GM21381 (cell line): ENCODE measurements around the gene REC114.
"Not testable (repeated sequence)": the region's sequence is repeated elsewhere in the genome, so short reads cannot be mapped to it uniquely, and the experiment has no call there.

ENCODE experiments used
- ATAC-seq: cut with Tn5 transposase; IDR thresholded peaks from one replicate; pipeline ENCODE4 v1.9.1; 2021; ENCODE audit warnings: mild to moderate bottlenecking, moderate library complexity; ENCODE audit not compliant: unreplicated experiment

The REC114 gene

DNA sequence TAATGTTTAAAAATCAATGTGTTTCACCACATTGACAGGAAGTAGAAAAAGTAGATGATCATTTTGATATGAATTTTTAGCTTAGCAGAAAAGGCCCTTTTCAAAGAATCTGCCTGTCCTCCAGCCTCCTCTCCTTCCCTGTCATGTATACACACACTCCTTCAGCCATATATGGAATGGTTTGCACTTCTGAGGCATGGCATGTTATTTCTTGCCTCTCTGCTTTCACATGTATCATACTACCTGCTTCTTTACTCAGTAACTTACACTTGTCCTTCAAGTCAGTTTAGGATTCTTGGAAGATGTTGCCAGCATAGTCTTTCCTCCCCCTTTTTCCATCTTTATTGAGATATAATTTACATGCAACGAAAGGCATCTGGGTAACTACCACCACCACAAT, 79.0 kb downstream of the REC114 start:
- no peak for ATAC-seq

DNA sequence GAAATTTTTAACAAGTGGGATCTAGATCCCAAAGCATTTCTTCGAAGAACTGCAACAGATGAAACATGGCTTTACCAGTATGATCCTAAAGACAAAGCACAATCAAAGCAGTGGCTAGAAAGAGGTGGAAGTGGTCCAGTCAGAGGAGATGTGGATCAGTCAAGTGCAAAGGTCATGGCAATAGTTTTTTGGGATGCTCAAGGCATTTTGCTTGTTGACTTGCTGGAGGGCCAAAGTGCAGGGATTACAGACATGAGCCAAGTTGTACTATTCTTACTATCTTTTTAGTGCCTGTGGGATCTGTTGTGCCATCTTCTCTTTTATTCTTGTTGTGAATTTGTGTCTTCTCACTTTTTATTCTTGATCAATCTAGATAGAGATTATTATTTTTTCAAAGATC, 82.0 kb downstream of the REC114 start:
- ATAC-seq = no peak

DNA sequence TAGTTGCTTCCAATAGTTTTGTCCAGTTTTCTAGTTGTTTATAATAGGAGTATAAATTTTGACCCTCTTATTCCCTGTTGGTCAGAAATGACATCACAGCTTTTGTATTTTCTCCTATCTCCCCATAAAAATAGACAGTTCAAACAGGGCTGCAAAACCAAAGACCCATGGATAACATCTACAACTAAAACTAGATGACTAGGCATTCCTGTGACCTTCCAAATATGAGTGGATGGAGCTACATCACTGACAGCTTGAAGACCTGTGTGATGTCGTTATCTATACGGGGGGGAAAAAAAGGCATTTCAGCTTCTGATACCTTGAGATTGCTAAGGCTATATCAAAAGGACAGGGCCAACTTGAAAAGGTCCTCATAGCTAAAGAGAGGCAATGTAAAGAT, 84.6 kb downstream of the REC114 start:
- no peak for ATAC-seq

DNA sequence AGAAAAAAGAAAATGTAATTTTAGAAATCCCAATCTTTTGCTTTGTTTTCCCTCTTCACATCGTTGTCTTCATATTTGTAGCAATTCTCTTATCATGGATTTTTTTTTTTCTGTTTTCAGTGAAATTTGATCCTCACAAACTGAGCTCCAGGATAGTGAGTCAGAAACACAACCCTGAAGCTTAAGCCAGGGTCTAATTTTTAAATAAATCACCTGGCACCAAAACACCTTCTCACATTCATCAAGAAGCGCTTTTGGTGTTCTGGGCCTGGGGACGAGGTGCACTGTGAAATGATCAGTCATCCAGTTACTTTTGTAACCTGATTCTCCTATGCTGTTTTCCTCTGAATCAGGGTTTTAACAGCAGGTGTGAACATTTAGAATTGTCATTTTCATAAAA, 87.7 kb downstream of the REC114 start:
- ATAC-seq = no peak

DNA sequence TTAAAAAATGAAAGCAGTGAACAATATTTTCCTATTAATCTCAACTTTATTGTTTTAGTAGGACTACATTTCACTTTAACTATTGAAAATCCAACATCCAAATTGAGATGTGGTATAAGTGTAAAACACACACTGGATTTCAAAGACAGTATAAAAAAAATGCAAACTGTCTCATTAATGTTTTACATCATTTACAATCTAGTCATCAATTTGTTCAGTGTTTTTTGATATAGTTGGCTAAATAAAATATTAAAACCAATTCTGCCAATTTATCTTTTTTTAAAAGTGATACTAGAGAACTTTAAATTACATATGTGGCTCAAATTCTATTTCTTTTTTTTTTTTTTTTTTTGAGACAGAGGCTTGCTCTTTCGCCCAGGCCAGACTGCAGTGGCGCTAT, 95.2 kb downstream of the REC114 start:
- ATAC-seq = no peak

DNA sequence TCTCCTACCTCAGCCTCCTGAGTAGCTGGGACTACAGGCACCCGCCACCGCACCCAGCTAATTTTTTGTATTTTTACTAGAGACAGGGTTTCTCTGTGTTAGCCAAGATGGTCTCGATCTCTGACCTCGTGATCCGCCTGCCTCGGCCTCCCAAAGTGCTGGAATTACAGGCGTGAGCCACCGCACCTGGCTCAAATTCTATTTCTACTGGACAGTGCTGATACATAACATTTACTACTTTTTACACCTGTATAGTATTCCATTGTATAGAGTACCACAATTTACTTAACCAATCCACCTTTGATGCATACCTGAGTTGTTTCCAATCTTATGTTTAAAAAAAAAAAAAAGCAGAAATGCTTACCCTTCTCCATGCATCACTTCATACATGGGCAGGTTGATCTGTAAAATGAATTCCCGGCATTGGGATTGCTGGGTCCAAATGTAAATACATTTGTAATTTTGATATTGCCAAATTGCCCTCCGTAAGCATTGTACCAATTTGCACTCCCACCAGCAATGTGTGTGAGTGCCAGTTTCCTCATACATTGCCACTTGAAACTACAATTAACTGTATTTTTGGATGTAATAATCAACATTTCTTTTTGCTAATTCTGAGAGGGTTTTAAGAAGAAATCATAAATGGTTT, 95.7 kb downstream of the REC114 start:
- no peak for ATAC-seq

DNA sequence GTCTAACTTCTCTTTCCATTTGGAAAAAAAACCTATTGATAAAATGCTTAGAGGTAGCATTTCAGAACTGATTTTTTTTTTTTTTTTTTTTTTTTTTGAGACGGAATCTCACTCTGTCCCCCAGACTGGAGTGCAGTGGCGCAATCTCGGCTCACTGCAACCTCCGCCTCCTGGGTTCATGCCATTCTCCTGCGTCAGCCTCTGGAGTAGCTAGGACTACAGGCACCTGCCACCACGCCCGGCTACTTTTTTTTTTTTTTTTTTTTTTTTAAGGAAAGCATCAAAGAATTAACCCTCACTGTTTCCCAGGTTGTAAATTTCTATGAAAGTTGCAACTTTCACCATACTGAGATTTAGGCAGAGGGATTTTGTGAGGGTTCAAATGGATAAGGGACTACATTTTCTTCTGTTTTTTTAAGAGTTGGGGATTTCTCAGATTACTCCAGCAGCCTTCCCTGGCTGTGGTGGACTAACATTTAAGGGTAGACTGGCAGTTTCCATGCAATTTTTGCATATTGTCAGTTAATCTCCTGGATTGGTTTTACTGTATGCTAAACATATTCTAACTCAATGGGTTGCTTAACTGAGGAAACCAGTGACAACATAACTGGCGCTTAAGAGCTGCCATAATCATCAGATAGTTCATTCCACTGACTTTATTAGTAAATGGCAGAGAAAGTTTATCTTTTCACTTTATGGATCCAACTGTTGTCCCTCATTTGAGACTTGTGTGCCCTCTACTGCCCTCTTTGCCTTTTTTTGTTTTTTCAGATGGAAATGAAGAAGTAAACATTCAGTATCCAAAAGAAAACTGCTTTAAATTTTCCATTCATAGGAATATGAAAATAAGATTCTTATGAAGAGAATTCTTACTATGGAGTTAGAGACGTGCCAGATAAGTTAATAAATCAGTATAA, 96.5 kb downstream of the REC114 start:
- ATAC-seq = no peak

DNA sequence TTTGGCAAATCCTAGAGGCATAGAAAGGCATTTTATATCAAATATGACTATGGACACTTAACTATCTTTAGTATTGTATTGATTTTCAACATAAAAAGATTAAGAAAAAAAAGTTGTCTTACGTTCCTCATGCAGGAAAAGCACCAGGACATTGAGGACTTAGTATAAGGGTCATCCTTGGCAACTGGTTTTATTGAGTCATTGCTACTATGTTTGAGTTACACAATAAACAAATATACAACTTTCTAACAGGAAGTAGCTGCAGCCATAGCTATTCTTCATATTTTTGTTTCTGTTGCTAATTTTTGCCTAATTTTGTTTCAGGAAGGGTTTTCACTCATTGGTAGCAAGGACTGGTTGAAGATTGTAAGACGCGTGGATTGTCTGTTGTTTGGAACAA, 97.2 kb downstream of the REC114 start:
- ATAC-seq = no peak

DNA sequence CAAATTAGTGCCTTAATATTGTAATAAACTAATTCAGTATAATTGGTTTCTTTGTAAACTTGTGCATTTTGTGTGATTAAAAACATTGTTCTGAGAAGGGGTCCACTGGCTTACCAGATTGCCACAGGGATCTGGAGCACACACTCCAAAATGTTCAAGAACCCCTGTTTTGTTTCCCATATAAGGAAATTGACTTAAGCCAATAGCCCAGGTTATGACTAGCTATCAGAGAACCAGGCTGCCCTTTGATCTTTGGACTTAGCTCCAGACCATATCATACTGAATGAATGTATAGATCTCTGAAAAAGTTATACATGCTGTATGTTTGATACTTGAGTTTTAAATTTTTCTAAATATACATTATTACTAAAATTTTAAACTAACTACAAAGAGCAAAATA, 98.5 kb downstream of the REC114 start:
- no peak for ATAC-seq

DNA sequence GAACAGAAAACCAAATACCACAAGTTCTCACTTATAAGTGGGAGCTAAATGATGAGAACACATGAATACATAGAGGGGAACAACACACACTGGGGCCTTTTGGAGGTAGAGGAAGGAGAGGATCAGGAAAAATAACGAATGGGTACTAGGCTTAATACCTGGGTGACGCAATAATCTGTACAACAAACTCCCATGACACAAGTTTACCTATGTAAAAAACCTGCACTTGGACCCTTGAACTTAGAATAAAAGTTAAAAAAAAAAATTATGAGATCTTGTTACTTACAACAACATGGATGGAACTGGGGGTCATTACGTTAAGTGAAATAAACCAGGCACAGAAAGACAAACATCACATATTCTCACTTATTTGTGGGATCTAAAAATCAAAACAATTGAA, 106.0 kb downstream of the REC114 start:
- not testable (repeated sequence) for ATAC-seq

DNA sequence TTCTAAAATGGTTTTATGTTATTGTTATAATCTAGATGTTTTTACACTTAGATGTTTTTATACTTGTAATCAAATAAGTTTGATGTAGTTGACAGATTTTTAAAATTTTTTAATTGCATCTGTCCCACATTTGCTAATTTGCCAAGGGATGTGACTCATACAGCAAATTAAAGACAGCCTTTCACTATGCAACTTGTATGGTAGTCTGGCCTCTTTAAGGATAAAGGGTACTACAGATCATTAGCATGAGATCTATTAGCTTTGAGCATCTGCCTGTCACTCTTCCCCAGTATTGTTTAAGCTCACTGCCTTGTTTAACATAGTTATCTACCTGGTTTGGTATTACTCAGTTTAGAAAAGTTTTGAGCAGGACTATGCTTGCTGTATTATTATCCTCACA, 107.2 kb downstream of the REC114 start:
- no peak for ATAC-seq

DNA sequence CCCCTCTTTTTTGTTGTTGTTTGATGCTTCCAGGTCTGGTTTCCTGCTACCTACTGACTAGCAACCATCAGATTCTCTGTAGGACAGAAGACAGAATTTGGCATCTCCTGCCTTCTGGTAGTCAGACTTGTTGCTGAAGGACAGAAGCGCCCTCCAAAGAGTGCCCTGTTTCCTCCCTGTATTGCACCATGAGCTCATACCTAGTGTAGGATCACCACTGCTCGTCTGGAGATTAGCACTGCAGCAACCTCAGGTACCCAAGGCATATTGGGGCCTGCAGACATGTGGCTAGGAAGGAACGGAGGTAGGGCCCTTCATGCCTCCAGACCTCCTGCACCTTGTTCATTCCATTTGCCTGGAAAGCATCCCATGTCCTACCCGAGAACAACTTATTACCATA, 112.1 kb downstream of the REC114 start:
- no peak for ATAC-seq

DNA sequence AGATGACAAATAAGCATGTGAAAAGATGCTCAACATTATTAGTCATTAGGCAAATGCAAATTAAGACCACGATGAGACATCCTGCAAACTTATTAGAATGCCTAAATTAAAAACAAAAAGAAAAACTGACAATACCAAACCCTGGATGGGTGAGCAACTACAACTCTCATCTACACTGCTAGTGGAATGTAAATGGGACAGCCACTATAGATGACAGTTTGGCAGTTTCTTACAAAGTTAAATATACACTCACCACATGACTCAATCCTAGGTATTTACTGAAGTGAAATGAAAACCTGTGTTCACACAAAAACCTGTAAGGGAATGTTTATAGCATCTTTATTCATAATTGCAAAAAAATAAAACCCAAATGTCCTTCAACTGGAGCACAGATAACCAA, 115.6 kb downstream of the REC114 start:
- ATAC-seq = no peak

DNA sequence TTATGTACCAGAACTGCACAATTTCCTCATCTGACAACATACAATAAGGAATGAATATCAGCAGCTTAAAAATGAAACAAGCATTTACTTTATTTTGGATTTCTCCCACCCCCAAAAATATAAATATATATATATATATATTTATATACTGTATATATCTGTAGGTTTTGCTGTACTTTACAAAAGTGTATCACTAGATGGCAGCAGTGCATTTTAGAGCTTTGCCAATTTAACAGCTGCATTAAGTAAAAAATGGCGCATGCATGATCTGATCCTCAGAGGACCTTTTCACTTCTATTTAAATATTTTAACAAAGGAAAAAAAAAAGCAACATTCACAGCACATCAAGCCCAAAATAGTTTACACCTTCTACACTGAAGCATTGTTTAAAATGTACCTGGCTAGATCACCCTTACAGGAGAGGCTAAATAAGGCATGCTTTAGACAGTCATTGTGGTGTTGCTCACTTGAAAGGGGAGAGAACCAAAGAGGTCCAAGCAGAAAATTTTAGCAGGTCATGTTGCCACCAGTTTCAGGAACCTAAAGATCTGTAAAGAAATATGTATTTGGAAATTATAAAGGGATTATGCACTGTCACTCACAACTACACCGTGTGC, 117.6 kb downstream of the REC114 start:
- no peak for ATAC-seq

DNA sequence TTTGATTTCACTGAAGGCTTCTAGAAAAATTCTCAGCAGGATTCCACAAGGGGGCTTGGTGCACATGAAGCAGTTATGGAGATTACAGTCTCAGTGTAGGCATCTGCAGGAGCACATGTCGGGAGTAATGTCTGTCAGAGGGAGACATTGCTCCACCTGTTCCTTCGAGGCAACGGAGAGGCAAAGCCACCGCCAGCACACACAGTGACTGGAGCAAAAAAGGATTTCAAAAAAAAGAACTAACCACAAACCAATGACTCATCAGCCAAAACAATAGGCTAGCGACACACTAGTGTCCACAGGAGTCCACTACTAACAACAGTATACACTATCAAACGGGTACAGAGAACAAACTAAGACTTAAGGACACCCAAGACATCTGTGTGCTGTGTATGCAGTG, 121.3 kb downstream of the REC114 start:
- no peak for ATAC-seq

DNA sequence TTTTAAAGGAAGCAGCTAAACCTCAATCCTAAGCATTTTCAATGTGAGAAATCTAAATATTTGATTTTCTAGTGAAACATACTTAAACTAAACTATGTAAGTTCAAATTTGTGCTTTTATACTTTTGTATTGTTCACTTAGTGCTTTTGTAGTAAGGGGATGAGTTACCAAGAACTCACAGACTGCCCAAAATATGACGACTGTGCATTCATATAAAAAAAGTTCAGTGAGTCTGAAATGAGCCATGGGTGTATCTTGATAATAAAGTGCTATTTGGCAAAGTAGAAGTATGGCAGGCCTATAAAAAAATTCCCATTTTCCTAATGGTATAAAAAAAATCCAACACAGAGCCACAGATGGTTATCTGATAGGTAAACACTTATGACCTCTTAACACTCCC, 124.1 kb downstream of the REC114 start:
- no peak for ATAC-seq

DNA sequence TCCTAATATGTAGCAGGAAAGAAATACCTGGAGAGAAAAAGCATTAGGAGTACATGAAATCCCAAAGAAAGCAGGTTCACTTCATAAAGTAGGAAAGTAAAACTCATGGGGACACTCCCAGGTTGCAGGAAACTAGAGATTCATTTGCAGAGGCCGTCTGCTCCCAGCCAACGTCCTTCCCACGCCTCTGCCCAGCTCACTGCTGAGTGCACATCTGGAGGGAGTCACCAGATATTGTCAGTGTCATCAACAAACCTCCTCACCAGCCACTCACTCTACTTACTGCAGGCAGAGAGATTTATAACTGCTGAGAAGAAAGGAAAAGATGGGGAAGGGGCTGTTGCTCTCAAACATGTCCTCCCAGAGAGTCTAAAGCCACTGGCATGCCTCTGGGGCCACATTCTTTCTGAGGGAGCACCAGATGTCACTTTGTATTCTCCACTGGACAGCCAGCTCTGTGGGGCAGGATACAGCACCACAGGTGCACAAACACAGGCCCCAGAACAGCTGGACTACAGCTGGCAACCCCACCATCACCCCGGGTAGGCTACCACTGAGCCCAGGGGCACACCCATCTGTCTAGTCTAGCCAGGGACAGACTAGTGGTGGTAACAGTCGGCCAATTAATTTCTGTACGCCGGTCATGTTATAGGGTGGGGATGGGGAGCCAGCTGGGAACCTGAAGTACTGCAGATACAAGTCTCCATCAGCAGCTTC, 125.8 kb downstream of the REC114 start:
- no peak for ATAC-seq

DNA sequence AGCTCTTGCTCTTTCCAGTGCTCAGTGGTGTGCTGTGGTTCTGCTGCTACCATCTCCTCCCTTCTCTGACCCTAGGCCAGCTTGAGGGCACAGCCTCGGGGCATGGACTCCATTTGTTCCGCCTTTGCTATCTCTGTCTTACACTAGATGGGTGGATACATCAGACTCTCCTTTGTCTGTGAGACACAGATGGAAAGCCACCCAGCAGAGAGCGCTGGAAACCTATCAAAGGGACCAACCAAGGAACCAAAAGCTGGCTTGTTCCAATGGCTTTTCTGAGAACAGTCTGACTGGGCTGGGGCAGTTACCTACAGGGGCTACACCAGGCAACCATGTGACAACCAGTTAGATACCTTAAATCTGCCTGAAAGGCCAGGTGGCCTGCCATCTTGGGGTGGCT, 126.4 kb downstream of the REC114 start:
- ATAC-seq = no peak

DNA sequence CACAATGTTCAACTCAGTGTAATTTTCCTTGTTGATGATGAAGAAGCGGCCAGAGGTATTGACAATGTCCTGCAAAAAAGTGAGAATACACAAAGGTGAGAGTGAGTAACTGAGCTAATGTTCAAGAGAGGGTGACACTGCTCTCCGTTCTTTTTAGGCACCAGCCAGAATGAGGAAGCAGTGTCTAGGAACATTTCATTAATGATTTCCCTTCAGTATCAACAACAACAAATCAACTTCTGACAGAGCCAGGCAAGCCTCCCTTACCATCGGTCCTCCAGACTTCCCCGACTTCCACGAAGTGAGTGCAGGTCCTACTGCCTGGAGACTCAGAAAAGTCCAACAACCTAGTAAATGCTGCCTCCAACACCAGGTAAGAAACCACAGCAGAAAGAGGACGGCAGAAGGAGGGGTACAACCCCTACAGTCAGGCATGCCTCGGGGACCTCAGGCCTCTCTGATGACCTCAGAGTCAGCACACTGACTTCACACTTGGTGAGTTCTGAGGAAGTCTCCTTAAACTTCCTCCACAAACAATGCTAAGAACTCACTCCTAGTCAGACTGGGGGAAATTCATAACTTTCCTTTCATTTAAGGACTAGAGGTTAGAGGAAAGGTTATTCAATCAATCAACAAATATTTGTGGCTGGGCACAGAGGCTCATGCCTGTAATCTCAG, 127.5 kb downstream of the REC114 start:
- ATAC-seq = no peak

DNA sequence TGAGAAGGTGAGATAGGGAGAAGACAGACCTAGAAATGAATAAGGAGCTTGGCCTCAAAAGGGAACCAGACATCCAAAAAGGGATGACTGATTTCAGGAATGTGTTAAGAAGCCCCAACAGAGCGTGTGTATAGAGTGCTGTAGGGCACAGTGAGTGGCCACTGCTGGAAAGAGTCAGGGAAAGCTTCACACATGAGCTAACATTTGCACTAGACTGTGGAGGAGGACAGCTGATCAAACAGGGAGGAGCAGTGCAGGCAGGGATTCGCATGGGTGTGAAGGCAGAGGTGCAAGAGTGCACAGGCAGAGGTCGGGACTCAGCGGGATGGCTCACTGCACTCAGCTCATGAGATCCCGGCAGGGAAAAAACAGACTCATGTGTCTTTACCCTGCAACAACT, 128.4 kb downstream of the REC114 start:
- no peak for ATAC-seq

DNA sequence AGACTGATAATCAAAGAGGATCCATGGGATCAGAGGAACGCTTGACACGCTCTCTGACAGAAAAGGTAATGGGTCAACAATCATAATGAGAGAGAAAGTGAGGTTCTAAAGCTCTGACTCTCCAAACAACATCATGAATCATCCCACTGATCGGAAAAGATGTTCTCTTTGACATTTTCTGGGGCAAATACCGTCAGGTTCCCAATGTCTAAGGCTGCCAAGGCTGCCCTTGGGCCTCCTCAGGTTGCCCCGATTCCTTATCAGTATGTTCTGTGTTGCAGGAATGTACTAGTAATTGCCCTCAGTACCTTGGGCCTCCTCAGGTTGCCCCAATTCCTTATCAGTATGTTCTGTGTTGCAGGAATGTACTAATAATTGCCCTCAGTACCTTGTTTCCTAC, 129.3 kb downstream of the REC114 start:
- ATAC-seq = no peak
